Keratinocyte (primary cell): ENCODE measurements around the gene NBEAL2. TPM values are rescaled to one million over a fixed set of nuclear protein-coding genes. Genes with fewer than 3 reads are reported as not detected.

Source experiments
- DNase-seq: peaks from one replicate; pipeline ENCODE4 v3.0.0-alpha.2; 2011; ENCODE audit warnings: low read depth, missing footprints, low spot score
- FAIRE-seq: peaks from 2 replicates; lab custom pipeline; 2011; peaks lifted over from hg19 to GRCh38; lab: Jason Lieb, UNC
- H2AFZ ChIP-seq: 2 replicates; pipeline ENCODE4 v1.6.0; 2012; ENCODE audit warnings: low read length, control low read depth, inconsistent platforms; ENCODE audit not compliant: control insufficient read depth
- H3K27ac ChIP-seq: 2 replicates; pipeline ENCODE4 v1.5.1; 2011; ENCODE audit warnings: low read length; ENCODE audit not compliant: control insufficient read depth, insufficient read depth
- H3K27me3 ChIP-seq: 3 replicates; pipeline ENCODE4 v1.6.0; 2011; ENCODE audit warnings: low read length; ENCODE audit not compliant: control insufficient read depth, insufficient read depth; ENCODE audit errors: extremely low read depth
- H3K36me3 ChIP-seq, 2 experiments: 2 replicates in 1 of 2; 3 replicates in 1 of 2; pipeline ENCODE4 v1.5.1; 2011; ENCODE audit warnings: low read length in 2 of 2, mild to moderate bottlenecking in 1 of 2; ENCODE audit not compliant: control insufficient read depth in 2 of 2, insufficient read depth in 2 of 2; ENCODE audit errors: extremely low read depth in 1 of 2
- H3K4me1 ChIP-seq: 3 replicates; pipeline ENCODE4 v1.5.1; 2011; ENCODE audit warnings: low read length; ENCODE audit not compliant: control insufficient read depth, insufficient read depth; ENCODE audit errors: extremely low read depth
- H3K4me2 ChIP-seq: 3 replicates; pipeline ENCODE4 v1.6.0; 2011; ENCODE audit warnings: low read depth, low read length; ENCODE audit not compliant: control insufficient read depth, insufficient read depth; ENCODE audit errors: extremely low read depth
- H3K4me3 ChIP-seq, 3 experiments: fragments of 200-600 bp in 1 of 3; sonication (generic) in 1 of 3; 2 replicates in 2 of 3; 3 replicates in 1 of 3; pipeline ENCODE4 v1.5.1; 2011 to 2016; ENCODE audit warnings: low read length in 3 of 3, mild to moderate bottlenecking in 3 of 3, control low read depth in 2 of 3, inconsistent platforms in 1 of 3, low read depth in 1 of 3, mixed read lengths in 1 of 3, mixed run types in 1 of 3, moderate library complexity in 1 of 3; ENCODE audit not compliant: control insufficient read depth in 2 of 3, insufficient read depth in 2 of 3; ENCODE audit errors: extremely low read depth in 1 of 3
- H3K79me2 ChIP-seq: 2 replicates; pipeline ENCODE4 v1.6.0; 2012; ENCODE audit warnings: low read length; ENCODE audit not compliant: control insufficient read depth, insufficient read depth
- H3K9ac ChIP-seq: 3 replicates; pipeline ENCODE4 v1.6.0; 2011; ENCODE audit warnings: low read length; ENCODE audit not compliant: control insufficient read depth, insufficient read depth; ENCODE audit errors: extremely low read depth
- H3K9me1 ChIP-seq: 3 replicates; pipeline ENCODE4 v1.6.0; 2011; ENCODE audit warnings: low read length; ENCODE audit not compliant: control insufficient read depth, insufficient read depth; ENCODE audit errors: extremely low read depth
- H3K9me3 ChIP-seq: 2 replicates; pipeline ENCODE4 v1.5.1; 2012; ENCODE audit warnings: low read depth, low read length; ENCODE audit not compliant: control insufficient read depth
- H4K20me1 ChIP-seq: 3 replicates; pipeline ENCODE4 v1.6.0; 2011; ENCODE audit warnings: low read length; ENCODE audit not compliant: control insufficient read depth, insufficient read depth; ENCODE audit errors: extremely low read depth
- CTCF ChIP-seq, 3 experiments: IDR thresholded peaks in 1 of 3; conservative IDR thresholded peaks in 1 of 3; optimal IDR thresholded peaks in 1 of 3; 2 replicates in 2 of 3; 3 replicates in 1 of 3; pipeline versions ENCODE3 to v1.5.1; 2011; ENCODE audit warnings: low read length in 3 of 3, mild to moderate bottlenecking in 3 of 3, moderate library complexity in 2 of 3, control low read depth in 1 of 3, inconsistent platforms in 1 of 3; ENCODE audit not compliant: insufficient read depth in 2 of 3; ENCODE audit errors: extremely low read depth in 1 of 3
- EZH2 ChIP-seq: IDR thresholded peaks from one replicate; pipeline ENCODE4 v1.6.1; 2012; ENCODE audit warnings: inconsistent platforms, mild to moderate bottlenecking, low read length, moderate library complexity
- dilution Hi-C: fragments of 300-500 bp; cut with MboI; formaldehyde crosslinking; loops from one replicate; pipeline ENCODE4 v1.7.0; 2020; ENCODE audit warnings: low sequenced_read_pairs; ENCODE audit not compliant: extremely low pct_ligation_motif_present
- polyA plus RNA-seq, 5 experiments: library from polyadenylated mRNA; depleted of rRNA in 3 of 5; stranded (reverse) in 3 of 5; stranded (forward) in 1 of 5; unstranded in 1 of 5; fragments of >200 nt; gene quantifications; 1 replicate in 1 of 5; 2 replicates in 3 of 5; 3 replicates in 1 of 5; pipeline versions ENCODE4 v1.2.1 to v1.2.3, GENCODE V29; 2011 to 2012; ENCODE audit warnings: missing spikeins in 2 of 5, low read depth in 1 of 5, low replicate concordance in 1 of 5

NBEAL2 gene
- polyA plus RNA-seq, 1 donor (not counting 4 experiments of a cell fraction or from before 2014, with no cell fraction given) = 22.8 TPM

- no peaks in the 10 kb centered on the region for H3K79me2 ChIP-seq
- no peak for TF ChIP-seq CTCF (optimal IDR thresholded peaks at IDR 0.05 in 1 of 3, IDR thresholded peaks at IDR 0.05 in 1 of 3, conservative IDR thresholded peaks at IDR 0.05 in 1 of 3; ENCODE audit: extremely low read depth in 1 of 3, insufficient read depth in 2 of 3, low read length in 3 of 3)
- TF ChIP-seq EZH2 = no peak
- no peak overlapping the region for H3K4me2 ChIP-seq
- H3K27me3 ChIP-seq = no peaks in the 10 kb centered on the region
- FAIRE-seq (no peak), DNase-seq (no peak)
- no peaks in the 10 kb centered on the region for H3K9me1 ChIP-seq
- H2AFZ ChIP-seq = no peak overlapping the region
- no peak overlapping the region for H3K27ac ChIP-seq
- peaks cover 11% of the 10 kb centered on the region for H3K4me1 ChIP-seq
- peaks cover 3% of the 10 kb centered on the region for H4K20me1 ChIP-seq
- no peak overlapping the region for H3K4me3 ChIP-seq
- H3K9me3 ChIP-seq = no peaks in the 10 kb centered on the region
- peaks cover 25 to 50% of the 10 kb centered on the region in 2 experiments for H3K36me3 ChIP-seq
- H3K9ac ChIP-seq = no peak overlapping the region
- dilution Hi-C loops = no loop called here
Measured at GRCh38 chr3:46994801-46995731, 15.6 kb downstream of the NBEAL2 start.

- DNase-seq (no peak), FAIRE-seq (no peak)
- Histone ChIP-seq H3K36me3 (peaks cover 30 to 52% of the 10 kb centered on the region in 2 experiments), H3K27me3 (no peaks in the 10 kb centered on the region), H3K9me3 (no peaks in the 10 kb centered on the region), H3K4me1 (peaks cover 15% of the 10 kb centered on the region), H3K9ac (no peak overlapping the region), H3K27ac (no peak overlapping the region), H2AFZ (no peak overlapping the region), H4K20me1 (peaks cover 3% of the 10 kb centered on the region), H3K4me3 (no peak overlapping the region), H3K4me2 (no peak overlapping the region), H3K9me1 (no peaks in the 10 kb centered on the region), H3K79me2 (no peaks in the 10 kb centered on the region)
- TF ChIP-seq CTCF (optimal IDR thresholded peaks at IDR 0.05 in 1 of 3, IDR thresholded peaks at IDR 0.05 in 1 of 3, conservative IDR thresholded peaks at IDR 0.05 in 1 of 3; ENCODE audit: extremely low read depth in 1 of 3, insufficient read depth in 2 of 3, low read length in 3 of 3) (no peak), EZH2 (no peak)
- dilution Hi-C loops = no loop called here
Measured at GRCh38 chr3:46995901-46996562, 16.6 kb downstream of the NBEAL2 start.
